ENCODE results near the gene HBG2. TPM values are rescaled to one million over a fixed set of nuclear protein-coding genes. Genes with fewer than 3 reads are reported as not detected.

HBG2 gene
- total and polyA plus RNA-seq, 2 of the 13 experiments (the other 11 are each of a cell fraction or from before 2014, with no cell fraction given): not detected

DNA sequence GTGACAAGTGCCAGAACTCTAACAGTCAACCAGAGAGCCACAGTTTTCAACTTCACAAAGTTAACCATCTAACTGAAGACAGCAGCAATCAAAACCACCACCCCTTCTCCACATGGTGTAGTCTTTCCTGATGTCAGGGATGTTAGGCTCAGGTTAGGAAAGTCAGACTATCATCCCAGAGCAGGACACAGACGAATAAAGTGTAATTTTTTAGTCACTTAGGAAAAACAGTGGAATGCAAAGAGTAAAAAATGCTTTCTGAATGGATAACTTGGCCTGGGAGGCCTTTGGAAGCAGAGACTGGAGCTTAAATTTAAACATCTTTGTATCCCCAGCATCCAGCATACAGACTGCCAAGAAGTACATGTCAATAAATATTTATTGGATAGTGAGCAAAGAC is 31.8 kb upstream of the HBG2 start (continued):
- no peak for TF ChIP-seq ARID3A (IDR thresholded peaks at IDR 0.05; ENCODE audit: low read depth, low read length)
- no peak for TF ChIP-seq ZFP41 (CRISPR knock-in tag; IDR thresholded peaks at IDR 0.05; ENCODE audit: borderline replicate concordance)
- no peak for TF ChIP-seq ZBTB33 (CRISPR knock-in tag; IDR thresholded peaks at IDR 0.05)

- ATAC-seq (no peak), FAIRE-seq (no peak), DNase-seq (ENCODE audit: low spot score) (no peak)
- Histone ChIP-seq H3K4me3 (replicated peaks in 1 of 3; ENCODE audit: insufficient read depth in 1 of 3, low read depth in 2 of 3, low read length in 3 of 3) (no peak overlapping the region), H3K9ac (ENCODE audit: insufficient read depth, low read depth, low read length) (no peak overlapping the region), H2AFZ (ENCODE audit: low read length) (no peak overlapping the region), H3K4me1 (ENCODE audit: insufficient read depth, low read length) (no peaks in the 10 kb centered on the region), H3K4me2 (ENCODE audit: low read depth, low read length) (no peak overlapping the region), H4K20me1 (ENCODE audit: insufficient read depth, low read length) (no peaks in the 10 kb centered on the region), H3K9me3 (ENCODE audit: low read length) (no peaks in the 10 kb centered on the region), H3K27me3 (ENCODE audit: control insufficient read depth in 1 of 2, insufficient read depth in 2 of 2, low read length in 2 of 2) (no peaks in the 10 kb centered on the region), H3K27ac (ENCODE audit: extremely low read length, insufficient read depth, low read length) (no peak overlapping the region), H3K36me3 (replicated peaks in 1 of 2; ENCODE audit: control insufficient read depth in 1 of 2, insufficient read depth in 2 of 2, low read length in 2 of 2) (no peaks in the 10 kb centered on the region), H3K79me2 (ENCODE audit: insufficient read depth, low read length) (no peaks in the 10 kb centered on the region)
- CTCF ChIA-PET (ENCODE audit: low intra/inter-chr PET ratio, low total read pairs): no interaction called here
- TF ChIP-seq ARHGAP35 (CRISPR knock-in tag; IDR thresholded peaks at IDR 0.05; ENCODE audit: borderline replicate concordance): no peak
- TF ChIP-seq SALL2 (CRISPR knock-in tag; IDR thresholded peaks at IDR 0.05): no peak
- no peak for TF ChIP-seq FOXA3 (CRISPR knock-in tag; IDR thresholded peaks at IDR 0.05)
- TF ChIP-seq ZNF451 (CRISPR knock-in tag; IDR thresholded peaks at IDR 0.05): no peak
- no peak for TF ChIP-seq HDAC2 (CRISPR knock-in tag; IDR thresholded peaks at IDR 0.05)
- TF ChIP-seq MYPOP (CRISPR knock-in tag; IDR thresholded peaks at IDR 0.05): no peak
- WGBS (ENCODE audit: low lambda C conversion rate): 0% methylated on average over 4 of the region's 4 CpGs
- in situ Hi-C loops (cut with HindIII; ENCODE audit: extremely low pct_ligation_motif_present, low pct_unique_long_range_greater_than_20kb): no loop called here
- no TSS peak for BruUV-seq (replicated peaks)
- POLR2A ChIA-PET: no interaction called here
- intact Hi-C loops (cut with micrococcal nuclease; ENCODE audit: unreplicated experiment): no loop called here
These were observed 31.2 kb upstream of the HBG2 start for GRCh38 chr11:5285703-5286340.
